Right lobe of liver (tissue), 6 donors: ENCODE data around the gene CACNB2. TPM values are rescaled to one million over a fixed set of nuclear protein-coding genes. Genes with fewer than 3 reads are reported as not detected.
A peak's percentile ranks its signal among the peaks of the same experiment; 100 is the strongest.

Source experiments
- ATAC-seq, 4 donors: fragments of 200-7000 bp; cut with Tn5 transposase; one replicate each; pipeline ENCODE4 v1.9.1; 2020; ENCODE audit warnings: mild to moderate bottlenecking in 4 of 4, moderate library complexity in 4 of 4
- DNase-seq, 3 donors: peaks; one replicate each; pipeline ENCODE4 v3.0.0-alpha.2; 2020
- H3K27ac ChIP-seq, 3 donors: fragments of 200-600 bp; one replicate each; pipeline ENCODE4 v1.8.0; 2022
- H3K27me3 ChIP-seq, 2 donors: fragments of 200-600 bp; one replicate each; pipeline ENCODE4 v1.8.0; 2022
- H3K36me3 ChIP-seq, 4 donors: fragments of 200-600 bp; sonication (generic) in 1 of 4; one replicate each; pipeline versions ENCODE4 v1.5.1 to v1.8.0; 2017 to 2022; ENCODE audit warnings: control low read depth in 1 of 4
- H3K4me1 ChIP-seq, 4 donors: fragments of 200-600 bp; sonication (generic) in 1 of 4; one replicate each; pipeline versions ENCODE4 v1.5.1 to v1.8.0; 2017 to 2022; ENCODE audit warnings: control low read depth in 1 of 4
- H3K4me3 ChIP-seq, 3 donors: fragments of 200-600 bp; one replicate each; pipeline ENCODE4 v1.8.0; 2022
- H3K9me3 ChIP-seq, 4 donors: fragments of 200-600 bp; sonication (generic) in 1 of 4; one replicate each; pipeline versions ENCODE4 v1.5.1 to v1.8.0; 2017 to 2022; ENCODE audit warnings: control low read depth in 1 of 4
- POLR2A ChIP-seq: fragments of 450-650 bp; IDR thresholded peaks from one replicate; pipeline ENCODE4 v1.6.1; 2017; ENCODE audit warnings: antibody characterized with exemption, mild to moderate bottlenecking
- WGBS: methylation state at CpG from one replicate; pipeline ENCODE4 v1.1.6; 2018; ENCODE audit warnings: low coverage, low lambda C conversion rate; ENCODE audit not compliant: insufficient coverage; ENCODE audit errors: missing lambda C conversion rate; 5-methylcytosine and 5-hydroxymethylcytosine counted together
- intact Hi-C, 2 donors: fragments of 100-400 bp; cut with DNase I; formaldehyde crosslinking; loops; one replicate each; pipeline versions ENCODE4 v1.11.2 to v1.14.1; 2022
- total RNA-seq, 6 experiments: library from RNA; depleted of rRNA in 2 of 6; stranded (reverse); fragments of >200 nt in 2 of 6; fragmentation: NEBNext Ultra II Directional in 3 of 6; extraction: Animal tissue kit (Norgen Biotek cat#: 25700) in 3 of 6; gene quantifications; one replicate each; pipeline versions ENCODE4 v1.1.0 to v1.2.4, GENCODE V29; 2016 to 2023
- TF ChIP-seq, protein P1 (sequence below), 4 donors: fragments of 200-600 bp in 3 of 4; fragments of 450-650 bp in 1 of 4; IDR thresholded peaks; one replicate each; pipeline versions ENCODE4 v1.5.1 to v1.8.0; 2016 to 2022; ENCODE audit warnings: antibody characterized with exemption in 4 of 4, mild to moderate bottlenecking in 2 of 4
- donor health status: DM: no; HTN: yes; CAD: no.
- donor health status: DM: no; HTN: no; CAD: no.
- donor health status: DM: no; HTN: no; CAD: no.
- donor health status: DM: no; HTN: yes; CAD: no.
- donor health status: DM: no; HTN: yes; CAD: no.

The CACNB2 gene
- total RNA-seq, 6 experiments from 2014 or later = 0.12 to 1.8 (median 1.0) TPM; not detected in 1

DNA sequence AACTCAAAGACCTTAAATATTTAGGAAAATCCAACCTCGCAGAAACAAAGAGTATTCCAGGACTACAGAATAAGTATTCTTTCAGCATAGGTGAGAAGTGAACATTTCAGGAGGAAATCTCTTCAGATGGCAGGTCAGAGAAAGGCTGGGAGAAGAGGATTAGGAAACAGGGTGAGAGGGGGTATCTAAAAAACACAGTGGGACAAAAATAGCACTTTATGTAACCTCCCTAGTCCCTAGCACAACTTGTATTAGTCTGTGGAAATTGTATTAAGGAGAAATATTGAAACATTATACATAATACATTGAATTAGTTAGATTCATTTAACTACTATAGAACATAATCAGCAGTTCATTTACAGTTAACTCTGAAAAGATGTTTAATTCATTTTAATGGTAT lies 192.3 kb downstream of the CACNB2 start:
- no peaks in the 10 kb centered on the region for H3K36me3 ChIP-seq
- H3K27ac ChIP-seq = peak overlapping the region in 2 of 3 donors; percentile 56 to 71
- TF ChIP-seq, protein P1, sequence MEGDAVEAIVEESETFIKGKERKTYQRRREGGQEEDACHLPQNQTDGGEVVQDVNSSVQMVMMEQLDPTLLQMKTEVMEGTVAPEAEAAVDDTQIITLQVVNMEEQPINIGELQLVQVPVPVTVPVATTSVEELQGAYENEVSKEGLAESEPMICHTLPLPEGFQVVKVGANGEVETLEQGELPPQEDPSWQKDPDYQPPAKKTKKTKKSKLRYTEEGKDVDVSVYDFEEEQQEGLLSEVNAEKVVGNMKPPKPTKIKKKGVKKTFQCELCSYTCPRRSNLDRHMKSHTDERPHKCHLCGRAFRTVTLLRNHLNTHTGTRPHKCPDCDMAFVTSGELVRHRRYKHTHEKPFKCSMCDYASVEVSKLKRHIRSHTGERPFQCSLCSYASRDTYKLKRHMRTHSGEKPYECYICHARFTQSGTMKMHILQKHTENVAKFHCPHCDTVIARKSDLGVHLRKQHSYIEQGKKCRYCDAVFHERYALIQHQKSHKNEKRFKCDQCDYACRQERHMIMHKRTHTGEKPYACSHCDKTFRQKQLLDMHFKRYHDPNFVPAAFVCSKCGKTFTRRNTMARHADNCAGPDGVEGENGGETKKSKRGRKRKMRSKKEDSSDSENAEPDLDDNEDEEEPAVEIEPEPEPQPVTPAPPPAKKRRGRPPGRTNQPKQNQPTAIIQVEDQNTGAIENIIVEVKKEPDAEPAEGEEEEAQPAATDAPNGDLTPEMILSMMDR (IDR thresholded peaks at IDR 0.05) = no peak
- no peak for TF ChIP-seq POLR2A
- intact Hi-C loops = no loop called here
- no peaks in the 10 kb centered on the region for H3K27me3 ChIP-seq
- no peaks in the 10 kb centered on the region for H3K9me3 ChIP-seq
- no peak overlapping the region for H3K4me3 ChIP-seq
- 80% methylated on average over 1 of the region's 1 CpG for WGBS
- peaks cover 0 to 31% (median 7%) of the 10 kb centered on the region in 4 donors for H3K4me1 ChIP-seq
- peak in 3 of 4 donors; percentile 2 to 29 (median 7) for ATAC-seq
- DNase-seq = no peak

DNA sequence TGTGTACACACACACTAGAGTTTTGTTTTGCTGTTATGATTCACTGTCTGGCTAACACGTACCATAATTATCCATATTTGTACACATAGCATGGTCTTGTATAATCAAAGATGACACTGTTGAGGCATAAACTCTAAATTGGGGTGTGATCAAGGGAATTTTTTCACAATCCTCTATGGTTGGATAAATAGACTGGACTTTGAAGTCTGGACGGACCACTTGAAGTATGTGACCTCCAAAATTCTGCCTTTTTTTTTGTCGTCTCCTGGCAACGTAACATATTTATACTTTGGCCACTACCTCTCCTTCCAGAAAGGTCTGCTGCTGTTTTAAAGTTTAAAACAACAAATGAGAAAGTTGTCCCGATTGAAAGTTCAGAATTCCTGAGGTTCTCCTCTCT lies 193.4 kb downstream of the CACNB2 start:
- Histone ChIP-seq H3K36me3 (no peaks in the 10 kb centered on the region), H3K4me3 (peak overlapping the region in 2 of 3 donors; percentile 12 to 26), H3K9me3 (no peaks in the 10 kb centered on the region), H3K4me1 (peaks cover 0 to 31% (median 7%) of the 10 kb centered on the region in 4 donors), H3K27me3 (no peaks in the 10 kb centered on the region), H3K27ac (peak overlapping the region in 2 of 3 donors; percentile 52 to 71)
- ATAC-seq (peak; percentile 26 to 76 (median 32)), DNase-seq (no peak)
- intact Hi-C loops = no loop called here
- WGBS = 18% methylated on average over 5 of the region's 5 CpGs
- TF ChIP-seq, protein P1 (IDR thresholded peaks at IDR 0.05) = no peak
- no peak for TF ChIP-seq POLR2A

- Histone ChIP-seq H3K4me1 (peaks cover 0 to 31% (median 7%) of the 10 kb centered on the region in 4 donors), H3K4me3 (peak overlapping the region in 2 of 3 donors; percentile 12 to 26), H3K9me3 (no peaks in the 10 kb centered on the region), H3K36me3 (no peaks in the 10 kb centered on the region), H3K27me3 (no peaks in the 10 kb centered on the region), H3K27ac (peak overlapping the region in 2 of 3 donors; percentile 52 to 71)
- intact Hi-C loops = no loop called here
- ATAC-seq = peak; percentile 28 to 49 (median 44)
- 46% methylated on average over 7 of the region's 8 CpGs for WGBS
- no peak for DNase-seq
- TF ChIP-seq, protein P1 (IDR thresholded peaks at IDR 0.05) = no peak
- TF ChIP-seq POLR2A = no peak
Measured at GRCh38 chr10:18334116-18334867, 194.1 kb downstream of the CACNB2 start.

DNA sequence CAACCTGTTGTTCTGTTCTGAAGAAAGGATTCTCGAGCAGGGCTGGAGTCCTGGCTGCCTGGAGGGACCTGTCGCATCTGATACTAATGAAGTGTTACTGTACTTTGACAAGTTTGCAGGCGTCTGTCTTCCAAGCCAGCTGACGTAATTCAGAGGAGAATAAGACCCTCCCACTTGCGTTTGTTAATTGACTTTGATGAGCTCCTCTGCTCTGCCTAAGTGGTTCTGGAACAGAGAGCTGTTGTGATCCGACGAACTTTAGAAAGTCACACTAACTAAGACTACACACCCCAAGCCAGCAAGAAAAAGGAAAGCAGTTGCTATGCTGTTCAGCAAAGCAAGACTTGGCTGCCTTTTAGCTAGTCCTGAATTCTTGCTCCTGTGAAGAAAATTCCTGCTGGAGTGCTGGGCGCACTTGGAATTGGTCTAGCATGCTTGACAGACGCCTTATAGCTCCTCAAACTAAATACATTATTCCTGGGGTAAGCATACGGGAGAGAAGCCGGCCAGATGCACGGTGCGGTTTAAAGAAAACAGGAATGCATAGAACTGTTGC lies 200.3 kb downstream of the CACNB2 start:
- ATAC-seq (peak in 2 of 4 donors; percentile 37 to 52), DNase-seq (no peak)
- Histone ChIP-seq H3K36me3 (no peaks in the 10 kb centered on the region), H3K27ac (no peak overlapping the region), H3K27me3 (no peaks in the 10 kb centered on the region), H3K4me3 (peak overlapping the region in 2 of 3 donors; percentile 15 to 27), H3K9me3 (no peaks in the 10 kb centered on the region), H3K4me1 (peaks cover 0 to 3% (median 0%) of the 10 kb centered on the region in 4 donors)
- intact Hi-C loops = no loop called here
- TF ChIP-seq, protein P1 (IDR thresholded peaks at IDR 0.05) = no peak
- no peak for TF ChIP-seq POLR2A
- WGBS = 51% methylated on average over 13 of the region's 13 CpGs
